ENCODE data around the gene SCAMP4. TPM values are rescaled to one million over a fixed set of nuclear protein-coding genes. Genes with fewer than 3 reads are reported as not detected.
"Not testable (repeated sequence)": the region's sequence is repeated elsewhere in the genome, so short reads cannot be mapped to it uniquely, and the experiment has no call there.

SCAMP4 gene
- total RNA-seq, 1 experiment from 2014 or later: 66.3 TPM

DNA sequence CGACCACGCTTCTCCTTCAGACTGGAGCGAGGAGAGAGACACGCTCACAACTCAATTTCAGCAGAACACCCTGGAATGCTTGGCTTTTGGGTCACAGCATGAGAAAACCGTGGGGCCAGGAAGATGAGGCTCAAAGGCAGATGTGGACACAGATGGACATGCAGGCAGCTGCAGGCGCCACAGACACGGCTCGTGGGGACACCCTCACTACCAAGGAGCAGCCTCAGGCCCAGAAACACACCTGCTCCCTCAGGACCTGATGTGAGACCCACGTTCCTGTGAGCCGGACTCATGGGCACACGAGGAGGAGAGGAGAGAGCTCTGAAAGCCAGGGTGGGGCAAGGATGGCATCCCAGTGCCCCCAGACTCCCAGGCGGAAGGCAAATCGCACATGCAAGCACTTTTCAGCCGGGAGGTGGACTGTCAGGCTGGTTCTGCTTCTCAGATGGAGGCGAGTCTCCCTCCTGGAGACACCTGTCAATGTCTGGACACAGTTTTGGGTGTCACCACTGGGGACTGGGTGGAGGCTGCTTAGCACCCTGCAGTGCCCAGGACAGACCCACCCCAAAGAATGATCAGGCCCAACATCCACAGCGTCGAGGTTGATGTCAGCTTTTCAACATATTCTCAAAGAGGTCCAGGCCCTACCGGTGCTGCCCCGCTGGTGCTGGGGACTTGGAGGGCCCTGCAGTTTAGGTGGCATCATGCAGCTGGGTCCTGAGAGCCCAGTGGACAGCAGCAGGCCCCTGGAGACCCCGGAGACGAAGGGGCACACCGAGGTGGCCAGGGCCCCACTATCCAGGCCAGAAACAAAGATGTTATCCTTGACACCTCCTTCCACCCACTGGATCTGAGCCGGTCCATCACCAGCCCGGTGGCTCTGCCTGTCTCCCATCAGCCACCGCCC lies 22.2 kb upstream of the SCAMP4 start:
- no peak for DNase-seq (ENCODE audit: low spot score)

DNA sequence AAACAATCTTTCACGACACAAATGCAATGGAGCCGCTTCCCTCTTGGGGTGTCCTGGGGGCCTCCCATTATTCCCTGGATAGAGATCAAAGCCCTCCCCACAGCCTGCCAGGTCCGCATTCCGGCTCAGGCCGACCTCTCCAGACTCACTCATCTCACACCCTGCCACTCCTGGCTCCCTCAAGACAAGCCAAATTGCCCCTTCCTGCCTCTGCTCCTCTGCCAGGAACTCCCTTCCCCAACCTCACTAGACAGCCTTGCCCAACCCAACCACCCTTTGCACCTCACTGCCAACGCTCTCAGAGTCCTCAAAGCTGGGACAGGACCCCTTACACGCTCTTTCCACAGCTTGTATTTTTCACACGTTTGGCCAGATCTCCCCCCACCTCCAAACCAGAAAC lies 21.4 kb upstream of the SCAMP4 start:
- DNase-seq (ENCODE audit: low spot score): no peak

DNA sequence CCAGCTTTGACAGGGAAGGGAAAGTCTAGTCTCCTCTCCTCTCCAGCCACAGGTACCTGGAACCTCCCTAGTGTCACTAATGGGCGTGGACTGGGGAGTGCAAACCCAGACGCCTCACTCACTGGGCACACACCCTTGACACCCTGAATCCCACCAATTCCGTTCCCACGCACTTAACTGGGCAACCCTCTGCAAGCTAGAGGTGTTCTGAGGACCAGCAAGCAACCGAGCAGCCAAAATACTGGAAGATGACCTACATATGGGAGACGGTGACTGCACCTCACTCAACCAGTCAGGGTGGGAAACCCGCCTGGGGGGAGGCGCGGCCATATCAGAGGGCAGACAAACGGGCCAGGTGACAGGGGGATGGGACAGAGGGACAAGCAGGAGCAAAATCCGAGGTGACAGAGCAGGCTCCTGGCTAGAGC lies 20.9 kb upstream of the SCAMP4 start:
- no peak for DNase-seq (ENCODE audit: low spot score)

DNA sequence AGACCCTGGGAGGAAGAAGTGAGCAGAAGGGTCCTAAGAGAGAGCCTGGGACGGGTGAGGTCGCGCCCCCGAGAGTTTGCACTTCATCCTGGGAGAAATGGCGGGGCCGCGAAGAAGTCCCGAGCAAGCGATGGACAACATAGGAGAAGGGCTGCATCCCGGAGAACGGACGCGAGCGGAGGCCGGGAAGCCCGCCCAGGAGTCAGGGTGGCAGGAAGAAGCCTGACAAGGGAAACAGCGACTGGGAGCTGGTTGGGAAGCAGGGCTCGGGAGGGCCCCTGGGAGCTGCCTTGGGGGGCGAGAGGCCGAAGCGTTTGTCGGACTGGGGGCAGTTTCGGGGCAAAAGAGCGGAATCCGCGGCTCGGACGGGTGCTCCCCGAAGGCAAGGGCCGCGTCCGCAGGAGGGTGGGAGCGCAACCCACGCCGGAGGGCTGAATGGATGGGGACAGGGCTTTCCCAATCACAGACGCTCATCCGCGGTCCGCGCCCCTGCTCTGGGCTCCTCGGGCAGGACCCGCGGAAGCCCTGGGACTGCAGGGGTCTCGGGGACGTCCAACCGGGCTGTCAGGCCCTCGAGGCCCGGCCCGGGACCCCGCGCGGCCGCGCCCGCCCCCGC lies 20.4 kb upstream of the SCAMP4 start:
- no peak for DNase-seq (ENCODE audit: low spot score)

DNA sequence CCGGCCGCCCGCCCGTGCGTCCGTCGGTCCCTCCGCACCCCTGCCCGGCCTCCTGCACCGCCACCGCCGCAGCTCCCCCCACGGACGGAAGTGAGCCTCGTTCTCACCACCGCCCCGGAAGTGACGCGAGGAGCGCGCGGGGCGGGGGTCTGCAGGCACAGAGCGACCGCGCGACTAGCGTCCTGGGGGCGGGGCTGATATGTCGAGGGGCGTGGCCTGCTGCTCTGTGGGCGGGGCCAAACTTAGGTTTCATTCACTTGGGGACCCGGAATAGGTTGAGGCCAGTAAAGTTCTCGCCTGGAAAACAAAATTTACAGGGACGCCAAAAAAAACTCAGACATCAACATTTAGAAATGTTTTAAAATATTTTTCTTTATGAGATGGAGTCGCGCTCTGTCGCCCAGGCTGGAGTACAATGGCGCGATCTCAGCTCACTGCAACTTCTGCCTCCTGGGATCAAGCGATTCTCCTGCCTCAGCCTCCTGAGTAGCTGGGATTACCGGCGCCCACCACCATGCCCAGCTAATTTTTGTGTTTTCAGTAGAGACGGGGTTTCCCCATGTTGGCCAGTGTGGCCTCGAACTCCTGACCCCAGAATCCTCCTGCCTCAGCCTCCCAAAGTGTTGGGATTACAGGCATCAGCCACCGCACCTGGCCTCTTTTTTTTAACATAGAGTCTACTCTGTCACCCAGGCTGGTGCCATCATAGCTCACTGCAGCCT lies 19.6 kb upstream of the SCAMP4 start, which contains the start of gene ABHD17A:
Gene ABHD17A, minus strand, starts transcription at position 99 of the 722 bp plus-strand sequence. CDS start 3,930 bp downstream, outside the sequence.
- DNase-seq (ENCODE audit: low spot score): peak; percentile 85

DNA sequence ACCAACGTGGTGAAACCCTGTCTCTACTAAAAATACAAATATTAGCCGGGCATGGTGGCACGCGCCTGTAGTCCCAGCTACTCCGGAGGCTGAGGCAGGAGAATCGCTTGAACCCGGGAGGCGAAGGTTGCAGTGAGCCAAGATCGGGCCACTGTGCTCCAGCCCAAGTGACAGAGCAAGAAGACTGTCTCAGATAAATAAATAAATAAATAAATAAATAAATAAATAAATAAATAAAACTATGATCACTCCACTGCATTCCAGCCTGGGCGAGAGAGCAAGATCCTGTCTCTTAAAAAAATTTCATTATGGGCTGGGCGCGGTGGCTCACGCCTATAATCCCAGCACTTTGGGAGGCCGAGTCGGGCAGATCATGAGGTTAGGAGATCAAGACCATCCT lies 18.8 kb upstream of the SCAMP4 start:
- not testable (repeated sequence) for DNase-seq (ENCODE audit: low spot score)

DNA sequence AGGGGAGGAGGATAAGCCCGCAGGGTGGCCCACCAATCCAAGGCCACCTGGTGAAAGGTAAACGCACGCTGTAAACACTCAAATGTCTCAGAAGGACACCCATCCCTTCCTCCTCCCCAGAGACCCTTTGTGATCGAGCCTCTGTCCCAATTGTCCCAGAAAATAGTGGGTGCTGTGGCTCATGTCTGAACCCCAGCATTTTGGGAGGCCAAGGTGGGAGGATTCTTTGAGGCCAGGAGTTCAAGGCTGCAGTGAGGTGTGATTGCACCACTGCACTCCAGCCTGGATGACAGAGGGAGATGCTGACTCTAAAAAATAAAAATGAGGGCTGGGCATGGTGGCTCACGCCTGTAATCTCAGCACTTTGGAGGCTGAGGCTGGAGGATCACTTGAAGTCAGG lies 16.8 kb upstream of the SCAMP4 start:
- no peak for DNase-seq (ENCODE audit: low spot score)

DNA sequence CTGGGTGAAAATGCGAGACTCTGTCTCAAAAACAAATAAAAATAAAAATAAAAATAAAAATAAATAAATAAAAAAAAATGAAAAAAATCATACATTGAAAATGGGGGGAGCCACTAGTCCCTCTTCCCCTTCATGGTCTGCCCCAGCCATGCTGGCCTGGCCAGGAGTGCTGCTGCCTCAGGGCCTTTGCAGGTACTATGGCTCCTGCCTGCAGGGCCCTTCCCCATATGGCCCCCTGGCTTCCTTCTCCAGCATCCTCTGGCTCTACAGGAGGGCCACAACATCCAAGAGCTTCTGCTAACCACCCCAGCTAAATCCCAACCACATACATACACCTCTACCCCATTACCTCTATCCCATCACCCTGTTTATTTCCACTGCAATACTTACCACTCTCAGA lies 15.3 kb upstream of the SCAMP4 start:
- DNase-seq (ENCODE audit: low spot score): no peak

DNA sequence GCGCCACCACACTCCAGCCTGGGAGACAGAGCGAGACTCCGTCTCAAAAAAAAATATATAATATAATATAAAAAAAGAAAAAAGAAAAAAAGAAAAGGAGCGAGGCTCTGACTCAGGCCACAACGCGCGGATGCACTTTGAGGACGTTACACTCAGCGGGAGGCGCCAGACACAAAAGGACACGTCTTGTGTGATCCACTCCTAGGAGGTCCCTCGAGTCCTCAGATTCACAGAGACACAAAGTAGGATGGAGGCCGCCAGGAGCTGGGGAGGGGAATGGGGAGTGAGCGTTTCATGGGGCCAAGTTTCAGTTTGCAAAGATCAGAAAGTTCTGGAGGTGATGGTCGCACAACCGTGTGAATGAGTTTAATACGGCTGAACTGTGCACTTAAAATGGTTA lies 11.4 kb upstream of the SCAMP4 start:
- DNase-seq (ENCODE audit: low spot score): no peak

DNA sequence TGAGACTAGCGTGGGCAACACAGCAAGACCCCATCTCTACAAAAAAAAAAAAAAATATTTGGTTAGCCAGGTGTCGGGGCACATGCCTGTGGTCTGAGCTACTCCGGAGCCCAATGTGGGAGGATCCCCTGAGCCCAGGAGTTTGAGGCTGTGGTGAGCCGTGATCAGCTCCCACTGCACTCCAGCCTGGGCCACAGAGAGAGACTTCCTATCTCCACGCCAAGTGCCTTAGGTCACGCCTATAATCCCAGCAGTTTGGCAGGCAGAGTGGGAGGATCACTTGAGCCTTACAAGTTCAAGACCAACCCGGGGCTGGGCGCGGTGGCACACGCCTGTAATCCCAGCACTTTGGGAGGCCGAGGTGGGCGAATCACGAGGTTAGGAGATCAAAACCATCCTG lies 8.7 kb upstream of the SCAMP4 start:
- DNase-seq (ENCODE audit: low spot score): no peak

DNA sequence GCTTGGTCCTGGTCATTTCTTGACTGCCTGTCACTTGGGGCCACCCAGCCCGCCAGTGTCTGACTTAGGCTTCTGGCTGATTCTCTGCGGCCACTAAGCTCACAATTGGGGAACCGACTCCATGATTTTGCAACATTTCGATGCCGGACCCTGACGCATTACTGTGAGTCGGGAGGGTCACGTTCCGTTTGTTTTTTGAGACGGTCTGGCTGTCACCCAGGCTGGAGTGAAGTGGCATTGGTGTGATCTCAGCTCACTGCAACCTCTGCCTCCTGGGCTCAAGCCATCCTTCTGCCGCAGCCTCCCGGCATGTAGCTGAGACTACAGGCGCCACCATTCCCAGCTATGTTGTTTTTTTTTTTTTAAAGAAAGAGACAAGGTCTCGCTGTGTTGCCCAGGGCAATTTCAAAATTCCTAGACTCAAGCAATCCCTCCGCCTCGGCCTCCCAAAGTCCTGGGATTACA lies 3.2 kb upstream of the SCAMP4 start:
- no peak for DNase-seq (ENCODE audit: low spot score)

DNA sequence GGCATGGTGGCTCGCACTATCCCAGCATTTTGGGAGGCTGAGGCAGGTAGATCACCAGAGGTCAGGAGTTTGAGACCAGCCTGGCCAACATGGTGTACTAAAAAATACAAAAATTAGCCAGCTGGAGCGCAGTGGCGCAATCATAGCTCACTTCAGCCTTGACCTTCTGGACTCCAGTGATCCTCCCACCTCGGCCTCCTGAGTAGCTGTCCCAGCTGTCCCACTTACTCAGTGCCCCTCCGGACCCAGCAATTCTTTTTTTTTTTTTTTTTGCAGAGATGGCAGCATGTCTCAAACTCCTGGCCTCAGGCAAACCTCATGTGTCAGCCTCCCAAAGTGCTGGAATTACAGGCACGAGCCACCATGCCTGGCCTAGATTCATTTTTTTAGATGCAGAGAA lies 2.3 kb upstream of the SCAMP4 start:
- no peak for DNase-seq (ENCODE audit: low spot score)

DNA sequence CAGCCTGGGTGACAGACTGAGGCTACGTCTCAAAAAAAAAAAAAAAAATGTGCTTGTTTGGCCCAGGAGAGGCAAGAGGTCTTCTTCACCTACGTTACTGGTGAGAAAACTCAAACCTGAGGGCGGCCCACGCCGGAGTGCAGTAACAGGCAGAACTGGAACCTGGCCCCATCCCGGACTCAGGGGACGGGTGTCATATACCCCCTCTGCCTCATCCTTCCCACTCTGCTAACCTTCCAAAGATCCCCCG lies 414 bp upstream of the SCAMP4 start:
- DNase-seq (ENCODE audit: low spot score): no peak

DNA sequence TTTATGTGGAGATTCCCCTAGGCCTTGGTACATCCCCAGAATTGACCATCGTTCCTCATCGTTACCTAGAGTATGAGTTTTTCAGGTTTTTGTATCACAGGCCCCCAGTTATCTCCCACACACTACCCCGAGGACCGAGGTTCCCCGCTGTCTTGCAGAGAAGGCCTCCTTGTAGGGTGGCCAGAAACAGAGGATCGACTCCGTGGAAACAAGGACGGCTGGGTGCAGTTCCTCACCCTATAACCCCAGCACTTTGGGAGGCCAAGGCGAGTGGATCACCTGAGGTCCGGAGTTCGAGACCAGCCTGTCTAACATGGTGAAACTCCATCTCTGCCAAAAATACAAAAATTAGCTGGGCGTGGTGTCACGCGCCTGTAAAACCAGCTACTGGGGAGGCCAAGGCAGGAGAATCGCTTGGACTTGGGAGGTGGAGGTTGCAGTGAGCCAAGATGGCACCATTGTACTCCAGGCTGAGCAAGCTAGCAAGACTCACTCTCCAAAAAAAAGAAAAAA lies 720 bp downstream of the SCAMP4 start:
- DNase-seq (ENCODE audit: low spot score): no peak

DNA sequence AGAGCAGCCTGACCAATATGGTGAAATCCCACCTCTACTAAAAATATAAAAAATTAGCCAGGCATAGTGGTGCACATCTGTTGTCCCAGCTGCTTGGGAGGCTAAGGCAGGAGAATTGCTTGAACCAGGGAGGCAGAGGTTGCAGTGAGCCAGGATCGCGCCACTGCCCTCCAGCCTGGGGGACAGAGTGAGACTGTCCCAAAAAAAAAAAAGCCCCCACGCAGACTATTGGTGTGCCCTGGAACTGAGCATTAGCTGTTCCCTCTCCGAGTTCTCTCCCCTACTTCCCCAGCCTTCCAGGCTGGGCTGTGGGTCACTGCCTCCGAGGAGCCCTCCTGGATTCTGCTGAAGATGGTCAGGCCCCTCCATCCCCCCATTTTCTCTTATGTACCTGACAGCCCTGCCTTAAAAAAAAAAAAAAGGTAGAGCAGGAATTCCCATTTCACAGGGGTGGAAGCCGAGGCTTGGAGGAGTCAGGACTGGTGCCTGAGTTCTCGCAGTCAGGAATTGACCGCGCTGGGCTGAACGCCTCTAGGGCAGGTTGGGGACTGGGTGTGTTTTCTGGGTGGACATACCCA lies 1.9 kb downstream of the SCAMP4 start:
- DNase-seq (ENCODE audit: low spot score): no peak

DNA sequence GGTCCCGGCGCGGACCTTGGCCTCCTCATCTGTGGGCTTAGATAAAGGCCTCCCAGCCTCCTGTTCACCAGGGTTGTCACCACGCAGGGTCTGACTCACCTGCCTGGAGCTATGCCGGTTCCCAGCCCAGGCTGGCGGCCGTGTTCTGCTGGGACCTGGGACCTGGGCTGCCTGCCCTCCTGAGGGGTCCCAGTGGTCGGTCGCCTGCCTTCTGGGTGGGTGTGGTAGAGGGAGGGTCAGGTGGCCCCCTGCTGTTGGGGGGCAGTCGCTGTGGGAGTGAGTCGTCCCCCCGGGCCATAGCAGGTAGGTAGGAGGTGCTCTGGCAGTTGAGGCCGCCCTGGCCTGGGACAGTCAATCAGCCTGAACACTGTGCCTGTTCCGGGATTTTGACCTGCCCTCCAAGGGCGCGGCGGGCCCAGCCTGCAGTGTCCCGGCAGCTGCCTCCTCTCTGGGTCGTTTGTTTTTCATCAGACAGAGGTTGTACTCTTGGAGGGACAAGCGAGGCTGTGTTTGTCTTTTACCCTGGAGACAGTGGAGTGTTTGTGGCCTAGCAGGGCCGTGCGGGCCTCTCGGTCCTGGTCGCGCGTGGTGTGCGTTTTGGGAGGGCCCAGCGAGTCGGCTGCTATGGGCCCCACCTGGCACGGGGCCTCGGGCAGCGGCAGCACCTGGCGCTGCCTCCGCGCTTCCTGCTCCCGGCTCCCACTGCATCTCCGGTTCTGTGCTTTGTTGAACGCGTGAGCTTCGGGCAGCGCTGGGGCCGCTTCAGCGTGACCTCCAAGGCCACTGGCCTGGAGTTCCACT lies 2.6 kb downstream of the SCAMP4 start:
- DNase-seq (ENCODE audit: low spot score): no peak

DNA sequence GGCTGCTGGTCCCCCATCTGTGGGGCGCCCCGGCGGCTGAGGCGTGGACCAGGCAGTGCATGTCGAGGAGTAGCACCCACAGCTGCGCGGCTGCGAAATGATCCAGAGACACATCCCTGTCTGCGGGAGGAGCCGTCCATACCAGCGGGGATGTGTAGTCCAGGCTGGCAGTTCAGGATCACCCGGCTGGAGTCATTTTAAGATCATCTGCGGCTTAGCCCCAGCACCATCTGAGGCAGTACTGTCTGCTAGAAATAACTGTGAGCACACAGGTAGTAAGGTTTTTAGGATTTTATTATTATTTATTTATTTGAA lies 3.1 kb downstream of the SCAMP4 start:
- DNase-seq (ENCODE audit: low spot score): no peak

DNA sequence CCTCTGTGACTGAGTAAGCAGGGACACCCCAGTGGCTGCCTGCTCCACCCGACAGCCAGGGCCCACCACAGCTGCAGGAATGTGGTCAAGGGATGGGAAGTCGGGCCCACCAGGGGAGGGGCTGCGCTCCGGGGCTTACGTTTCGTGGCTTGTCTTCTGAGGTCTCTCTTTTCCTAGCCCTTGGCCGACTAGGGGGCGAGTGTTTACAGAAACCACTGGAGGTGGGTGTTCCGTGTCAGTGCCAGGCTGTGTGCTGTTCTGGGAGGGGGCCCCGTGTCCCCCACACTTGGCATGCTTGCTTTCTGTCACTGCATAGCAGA lies 4.5 kb downstream of the SCAMP4 start:
- no peak for DNase-seq (ENCODE audit: low spot score)

DNA sequence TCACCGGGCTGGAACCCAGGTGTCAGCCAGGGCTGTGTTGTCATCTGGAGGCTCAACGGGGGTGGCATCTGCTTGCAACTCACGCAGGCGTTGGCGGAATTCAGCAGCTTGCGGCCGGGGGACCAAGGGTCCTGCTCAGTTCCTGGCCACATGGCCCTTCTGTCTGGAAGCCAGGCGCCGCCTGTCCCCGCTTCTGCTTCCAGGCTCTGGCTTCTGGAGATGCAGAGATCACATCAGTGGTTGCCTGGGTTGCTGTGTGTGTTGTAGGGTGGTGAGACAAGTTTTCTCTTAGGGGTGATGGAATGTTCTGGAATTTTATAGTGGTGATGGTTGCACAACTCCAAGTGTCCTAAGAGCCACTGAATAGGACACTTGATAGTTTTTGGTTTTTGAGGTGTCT lies 5.0 kb downstream of the SCAMP4 start:
- no peak for DNase-seq (ENCODE audit: low spot score)

DNA sequence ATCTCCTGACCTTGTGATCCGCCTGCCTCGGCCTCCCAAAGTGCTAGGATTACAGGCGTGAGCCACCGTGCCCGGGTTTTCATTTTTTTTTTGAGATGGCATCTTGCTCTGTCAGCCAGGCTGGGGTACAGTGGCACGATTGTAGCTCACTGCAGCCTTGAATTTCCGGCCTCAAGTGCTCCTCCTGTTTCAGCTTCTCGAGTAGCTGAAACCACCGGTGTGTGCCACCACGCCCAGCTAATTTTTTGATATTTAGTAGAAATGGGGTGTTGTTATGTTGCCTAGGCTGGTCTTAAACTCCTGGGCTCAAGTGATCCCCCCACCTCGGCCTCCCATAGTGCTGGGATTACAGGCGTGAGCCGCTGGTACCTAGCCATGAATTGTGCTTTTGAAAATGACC lies 5.9 kb downstream of the SCAMP4 start:
- DNase-seq (ENCODE audit: low spot score): no peak

DNA sequence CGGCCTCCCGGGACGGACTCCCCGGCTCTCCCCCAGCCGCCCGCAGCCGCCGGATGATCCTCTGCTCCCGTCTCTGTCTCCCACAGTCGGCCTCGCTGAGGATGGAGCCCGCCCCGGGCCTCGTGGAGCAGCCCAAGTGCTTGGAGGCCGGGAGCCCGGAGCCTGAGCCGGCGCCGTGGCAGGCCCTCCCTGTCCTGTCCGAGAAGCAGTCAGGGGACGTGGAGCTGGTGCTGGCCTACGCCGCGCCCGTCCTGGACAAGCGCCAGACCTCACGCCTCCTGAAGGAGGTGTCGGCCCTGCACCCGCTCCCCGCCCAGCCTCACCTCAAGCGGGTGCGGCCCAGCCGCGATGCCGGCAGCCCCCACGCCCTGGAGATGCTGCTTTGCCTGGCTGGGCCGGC lies 6.8 kb downstream of the SCAMP4 start:
- DNase-seq (ENCODE audit: low spot score): no peak

Data from H4 (cell line).